Measurements from ENCODE around the gene SP140.

Gene SP140

GRCh38 chr2:230318190-230319121, 92.9 kb downstream of the SP140 start:
- Histone ChIP-seq H3K36me3 (ENCODE audit: control insufficient read depth, insufficient read depth, low read length) (no peaks in the 10 kb centered on the region), H3K4me1 (no peaks in the 10 kb centered on the region), H3K27me3 (ENCODE audit: control insufficient read depth, insufficient read depth, low read length) (no peaks in the 10 kb centered on the region), H3K9me3 (ENCODE audit: control insufficient read depth, low read length) (no peaks in the 10 kb centered on the region), H2AFZ (no peak overlapping the region), H3K4me3 (ENCODE audit: low read depth, low read length) (no peak overlapping the region), H3K79me2 (no peaks in the 10 kb centered on the region), H3K27ac (no peak overlapping the region), H3K4me2 (ENCODE audit: low read length) (no peak overlapping the region), H3K9ac (no peak overlapping the region)
- TF ChIP-seq CTCF (IDR thresholded peaks at IDR 0.05): no peak

GRCh38 chr2:230319211-230319862, 93.8 kb downstream of the SP140 start:
- Histone ChIP-seq H3K4me1 (no peaks in the 10 kb centered on the region), H3K9me3 (ENCODE audit: control insufficient read depth, low read length) (no peaks in the 10 kb centered on the region), H3K4me2 (ENCODE audit: low read length) (no peak overlapping the region), H3K79me2 (no peaks in the 10 kb centered on the region), H3K27ac (no peak overlapping the region), H3K27me3 (ENCODE audit: control insufficient read depth, insufficient read depth, low read length) (no peaks in the 10 kb centered on the region), H3K36me3 (ENCODE audit: control insufficient read depth, insufficient read depth, low read length) (no peaks in the 10 kb centered on the region), H3K9ac (no peak overlapping the region), H2AFZ (no peak overlapping the region), H3K4me3 (ENCODE audit: low read depth, low read length) (no peak overlapping the region)
- no peak for TF ChIP-seq CTCF (IDR thresholded peaks at IDR 0.05)

- no peak overlapping the region for H3K9ac ChIP-seq
- H3K79me2 ChIP-seq: no peaks in the 10 kb centered on the region
- H3K4me2 ChIP-seq (ENCODE audit: low read length): no peak overlapping the region
- no peak overlapping the region for H2AFZ ChIP-seq
- no peak overlapping the region for H3K4me3 ChIP-seq (ENCODE audit: low read depth, low read length)
- no peaks in the 10 kb centered on the region for H3K4me1 ChIP-seq
- H3K36me3 ChIP-seq (ENCODE audit: control insufficient read depth, insufficient read depth, low read length): no peaks in the 10 kb centered on the region
- TF ChIP-seq CTCF (IDR thresholded peaks at IDR 0.05): no peak
- no peaks in the 10 kb centered on the region for H3K27me3 ChIP-seq (ENCODE audit: control insufficient read depth, insufficient read depth, low read length)
- H3K9me3 ChIP-seq (ENCODE audit: control insufficient read depth, low read length): no peaks in the 10 kb centered on the region
- no peak overlapping the region for H3K27ac ChIP-seq
Observed at GRCh38 chr2:230321031-230321430, 95.5 kb downstream of the SP140 start.

GRCh38 chr2:230322561-230323384, 97.2 kb downstream of the SP140 start:
- Histone ChIP-seq H3K4me1 (no peaks in the 10 kb centered on the region), H3K27ac (no peak overlapping the region), H3K9me3 (ENCODE audit: control insufficient read depth, low read length) (no peaks in the 10 kb centered on the region), H2AFZ (no peak overlapping the region), H3K4me2 (ENCODE audit: low read length) (no peak overlapping the region), H3K36me3 (ENCODE audit: control insufficient read depth, insufficient read depth, low read length) (no peaks in the 10 kb centered on the region), H3K79me2 (no peaks in the 10 kb centered on the region), H3K27me3 (ENCODE audit: control insufficient read depth, insufficient read depth, low read length) (no peaks in the 10 kb centered on the region), H3K4me3 (ENCODE audit: low read depth, low read length) (no peak overlapping the region), H3K9ac (no peak overlapping the region)
- no peak for TF ChIP-seq CTCF (IDR thresholded peaks at IDR 0.05)

Data from parathyroid adenoma (tissue), 2 donors.